GM21447 (cell line): Measurements from ENCODE around the gene TMPRSS7.
"Not testable (repeated sequence)": the region's sequence is repeated elsewhere in the genome, so short reads cannot be mapped to it uniquely, and the experiment has no call there.

Experiments used
- ATAC-seq: cut with Tn5 transposase; IDR thresholded peaks from one replicate; pipeline ENCODE4 v1.9.1; 2021; ENCODE audit not compliant: unreplicated experiment

The TMPRSS7 gene

GRCh38 chr3:112012205-112012992 lies 22.1 kb upstream of the TMPRSS7 start:
- ATAC-seq: no peak

DNA sequence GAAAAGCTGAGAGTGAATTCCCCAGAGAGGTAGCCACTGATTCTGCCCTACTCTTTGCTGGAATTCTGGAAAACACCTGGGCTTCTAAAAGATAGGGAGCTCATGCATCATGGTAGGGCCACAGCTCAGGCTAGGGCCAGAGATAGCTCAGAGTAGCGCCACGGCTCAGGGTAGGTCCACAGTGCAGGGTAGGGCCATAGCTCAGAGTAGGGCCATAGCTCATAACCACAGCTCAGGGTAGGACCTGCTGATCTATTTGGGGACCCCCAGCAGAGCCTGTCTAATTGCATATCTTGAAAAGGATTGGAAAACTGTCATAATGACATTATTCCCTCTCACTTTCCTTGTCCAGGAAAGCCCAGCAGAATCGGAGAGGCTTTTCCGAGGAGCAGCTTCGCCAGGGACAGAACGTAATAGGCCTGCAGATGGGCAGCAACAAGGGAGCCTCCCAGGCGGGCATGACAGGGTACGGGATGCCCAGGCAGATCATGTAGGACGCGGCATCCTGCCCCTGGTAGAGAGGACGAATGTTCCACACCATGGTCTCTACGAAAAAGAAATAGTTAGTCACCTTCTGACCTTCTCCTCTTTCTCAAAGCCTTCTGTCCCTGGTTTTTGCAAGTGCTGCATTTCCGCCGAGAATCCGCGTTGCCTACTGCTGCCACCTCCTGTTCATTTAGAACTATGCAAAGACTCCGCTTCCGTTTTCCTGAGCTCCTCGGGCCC lies 21.3 kb upstream of the TMPRSS7 start:
- ATAC-seq: peak; percentile 89

- peak; percentile 31 for ATAC-seq
Measured at GRCh38 chr3:112013784-112014143, 20.8 kb upstream of the TMPRSS7 start.

DNA sequence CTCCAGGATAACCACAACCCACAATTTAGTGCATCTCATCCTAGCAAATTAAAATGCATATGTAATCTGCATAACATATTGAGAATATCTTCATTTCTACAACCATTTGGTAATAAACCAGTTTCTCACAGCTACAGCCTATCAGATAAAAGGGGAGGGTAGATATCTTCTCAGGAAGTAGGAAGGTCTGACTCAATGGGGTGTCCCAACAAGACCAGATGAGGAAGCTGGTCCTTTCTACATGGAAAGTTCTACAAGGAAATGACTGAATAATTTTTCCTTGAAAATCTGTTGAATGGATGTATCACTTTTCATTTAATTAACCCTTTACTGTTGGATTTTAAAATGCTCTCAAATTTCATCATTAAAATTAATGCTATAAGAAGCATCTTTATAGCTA lies 17.4 kb upstream of the TMPRSS7 start:
- ATAC-seq: no peak

GRCh38 chr3:112018712-112019111 lies 15.8 kb upstream of the TMPRSS7 start:
- no peak for ATAC-seq

DNA sequence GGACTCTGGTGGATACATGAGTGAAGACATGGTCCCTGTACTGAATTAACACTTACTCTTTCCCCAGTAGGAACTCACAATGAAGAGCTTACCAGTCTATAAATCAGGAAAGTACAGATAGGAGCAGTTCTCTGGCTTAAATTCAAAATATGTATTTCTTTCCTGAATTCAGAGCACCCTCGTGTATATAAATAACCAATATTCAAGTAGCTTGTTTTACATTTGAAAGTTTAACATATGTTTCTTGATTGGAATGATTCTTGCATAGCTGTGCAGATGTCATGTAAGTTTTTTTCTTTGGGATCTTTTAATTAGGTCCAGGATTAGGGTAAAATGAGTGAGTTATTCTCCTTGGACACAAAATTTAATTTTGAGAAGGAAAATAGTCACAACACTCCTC lies 14.8 kb upstream of the TMPRSS7 start:
- no peak for ATAC-seq

GRCh38 chr3:112020674-112021085 lies 13.9 kb upstream of the TMPRSS7 start:
- ATAC-seq: no peak

DNA sequence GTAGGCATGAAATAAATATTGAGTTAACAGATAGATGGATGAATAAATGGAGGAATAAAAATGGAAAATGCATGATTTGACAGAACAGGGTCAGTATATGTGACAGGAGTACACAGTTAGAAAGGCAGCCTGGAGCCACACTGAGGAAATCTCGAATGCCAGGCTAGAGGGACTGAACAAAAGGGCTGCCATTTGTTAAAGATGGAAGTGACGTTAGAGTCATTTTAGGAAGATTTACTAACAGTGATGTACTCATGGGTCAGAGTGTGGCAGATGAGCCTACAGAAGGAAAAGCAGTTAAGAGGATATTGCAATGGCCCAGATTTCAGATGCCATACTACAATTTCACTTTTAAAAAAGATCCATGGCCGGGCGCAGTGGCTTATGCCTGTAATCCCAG lies 7.4 kb upstream of the TMPRSS7 start:
- ATAC-seq: no peak

DNA sequence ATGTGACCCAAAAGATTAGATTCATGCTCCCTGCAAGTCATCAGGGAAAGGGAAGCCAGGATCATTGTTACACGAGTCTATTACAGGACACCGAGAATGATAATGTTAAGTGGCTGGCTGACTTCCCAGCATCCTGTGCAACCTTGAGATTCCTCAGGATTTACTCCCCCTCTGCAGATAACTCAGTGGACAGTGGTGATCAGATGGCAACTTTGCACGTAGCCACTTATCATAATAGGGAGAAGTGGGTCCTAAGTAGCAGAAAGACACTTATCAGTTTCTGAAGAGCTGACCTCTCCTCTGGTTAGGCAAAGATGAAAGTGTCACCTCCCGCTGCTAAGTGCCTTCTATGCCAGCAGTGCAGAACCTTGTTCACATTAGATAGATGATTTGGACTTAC lies 6.7 kb upstream of the TMPRSS7 start:
- ATAC-seq: no peak

GRCh38 chr3:112030901-112031300 lies 3.6 kb upstream of the TMPRSS7 start:
- no peak for ATAC-seq

GRCh38 chr3:112032098-112032731 lies 2.3 kb upstream of the TMPRSS7 start:
- no peak for ATAC-seq

GRCh38 chr3:112035241-112035640 lies 705 bp downstream of the TMPRSS7 start:
- ATAC-seq: no peak

DNA sequence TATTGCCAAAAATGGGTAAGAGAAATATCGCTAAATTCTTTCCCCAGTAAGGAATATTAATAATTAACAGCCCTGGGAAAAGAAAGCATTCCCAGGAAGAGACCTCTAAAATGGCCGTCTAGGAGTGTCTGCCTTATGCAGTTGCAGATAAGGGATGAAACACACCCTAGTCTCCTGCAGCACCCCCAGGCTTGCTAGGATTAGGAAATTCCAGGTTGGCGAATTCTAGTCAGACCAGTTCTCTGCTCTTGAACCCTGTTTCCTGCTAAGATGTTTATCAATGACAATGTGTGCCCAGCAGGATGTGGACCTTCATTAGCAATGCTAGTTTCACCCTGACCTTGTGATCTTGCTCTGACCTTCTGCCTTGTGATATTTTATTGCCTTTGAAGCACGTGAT lies 2.7 kb downstream of the TMPRSS7 start:
- not testable (repeated sequence) for ATAC-seq

- ATAC-seq: no peak
Measured at GRCh38 chr3:112038863-112039262, 4.3 kb downstream of the TMPRSS7 start.

GRCh38 chr3:112041321-112041720 lies 6.8 kb downstream of the TMPRSS7 start:
- no peak for ATAC-seq

DNA sequence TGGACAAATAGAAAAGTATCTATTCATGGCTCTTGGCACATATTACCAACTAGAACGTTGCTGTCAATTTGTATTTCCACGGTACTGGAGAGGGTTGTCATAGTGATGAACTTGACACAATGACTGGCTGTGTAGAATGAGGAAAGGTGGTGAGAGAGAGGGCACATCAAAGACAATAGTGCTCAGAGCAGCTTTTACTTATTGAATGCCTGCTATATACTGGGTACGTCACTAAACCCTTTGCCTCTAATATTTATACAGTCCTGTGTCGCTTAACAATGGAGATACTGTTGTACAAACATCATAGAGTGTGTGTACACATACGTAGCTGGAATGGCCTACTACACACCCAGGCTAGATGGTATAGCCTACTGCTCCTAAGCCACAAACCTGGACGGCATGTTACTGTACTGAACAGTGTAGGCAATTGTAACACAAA lies 8.3 kb downstream of the TMPRSS7 start:
- ATAC-seq: no peak

GRCh38 chr3:112043621-112044201 lies 9.2 kb downstream of the TMPRSS7 start:
- ATAC-seq: peak; percentile 94

DNA sequence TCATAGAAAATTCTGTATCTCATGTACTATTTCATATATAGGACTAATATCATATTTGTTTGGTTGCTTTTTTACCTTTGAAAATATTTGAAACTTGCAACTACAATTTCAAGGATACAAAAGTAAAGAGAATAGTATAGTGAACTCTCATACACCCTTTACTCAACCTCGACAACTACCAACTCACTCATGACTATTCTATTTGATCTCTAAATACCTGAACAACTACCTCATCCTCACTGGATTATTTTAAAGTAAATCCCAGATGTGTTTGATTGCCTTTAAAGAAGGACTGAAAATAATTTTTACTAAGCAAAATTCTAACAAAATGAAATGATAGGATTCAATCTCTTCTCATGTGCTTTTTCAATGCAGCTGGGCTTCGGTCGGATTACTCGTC lies 12.1 kb downstream of the TMPRSS7 start:
- no peak for ATAC-seq

DNA sequence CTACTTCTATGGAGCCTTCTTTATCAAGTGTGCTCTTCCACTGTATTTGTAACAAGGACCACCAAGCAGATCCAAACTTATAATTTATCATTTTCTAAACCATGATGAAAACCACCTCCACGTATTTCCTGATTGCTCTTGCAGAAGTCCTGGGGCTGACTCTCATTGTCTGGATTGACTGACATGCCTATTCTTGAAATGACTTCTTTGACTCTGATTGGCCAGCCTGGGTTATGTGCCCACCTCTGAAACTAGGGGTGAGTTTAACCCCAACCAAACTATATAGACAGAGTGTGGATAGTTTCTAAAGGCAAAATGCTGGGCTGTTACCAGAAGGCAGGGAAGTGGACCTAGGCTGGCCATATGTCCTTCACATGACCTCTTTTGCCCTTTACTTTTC lies 12.7 kb downstream of the TMPRSS7 start:
- no peak for ATAC-seq

- ATAC-seq: no peak
Measured at GRCh38 chr3:112048911-112049310, 14.4 kb downstream of the TMPRSS7 start.

DNA sequence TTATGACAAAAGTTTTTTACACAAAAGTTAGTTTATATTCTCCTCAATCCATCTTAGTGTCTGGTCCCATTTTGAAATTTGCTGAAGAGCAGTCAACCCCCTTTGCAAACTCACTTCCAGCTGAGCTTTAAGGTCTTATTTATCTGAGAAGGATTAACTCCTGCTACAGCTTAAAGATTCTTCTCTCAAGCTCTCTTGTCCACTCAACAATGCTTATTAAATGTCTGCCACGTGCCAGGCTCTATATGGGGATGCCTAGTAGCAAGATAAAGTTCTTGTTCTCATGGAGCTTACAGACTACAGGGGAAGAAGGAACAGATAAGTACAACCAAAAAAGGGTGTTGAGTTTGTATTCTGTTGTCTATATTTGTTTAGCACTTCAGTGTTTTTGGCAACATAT lies 18.7 kb downstream of the TMPRSS7 start:
- ATAC-seq: no peak
